Inferior parietal cortex (tissue), 1 donor: ENCODE data around the gene KIF26B.
"Not testable (repeated sequence)": the region's sequence is repeated elsewhere in the genome, so short reads cannot be mapped to it uniquely, and the experiment has no call there.

ENCODE experiments used
- DNase-seq: peaks from one replicate; pipeline ENCODE4 v3.0.0-alpha.2; 2016; ENCODE audit errors: extremely low spot score

KIF26B gene

GRCh38 chr1:245386297-245386971 is 231.6 kb downstream of the KIF26B start:
- no peak for DNase-seq

GRCh38 chr1:245388687-245389086 is 233.9 kb downstream of the KIF26B start:
- no peak for DNase-seq

- DNase-seq: no peak
Measured at GRCh38 chr1:245389873-245390272, 235.1 kb downstream of the KIF26B start.

- DNase-seq: no peak
Measured at GRCh38 chr1:245390975-245391374, 236.2 kb downstream of the KIF26B start.

- DNase-seq: no peak
Measured at GRCh38 chr1:245393694-245394093, 238.9 kb downstream of the KIF26B start.

- DNase-seq: no peak
Measured at GRCh38 chr1:245395680-245396079, 240.9 kb downstream of the KIF26B start.

GRCh38 chr1:245396615-245397014 is 241.8 kb downstream of the KIF26B start:
- DNase-seq: no peak

GRCh38 chr1:245397771-245398170 is 243.0 kb downstream of the KIF26B start:
- DNase-seq: no peak

- no peak for DNase-seq
Measured at GRCh38 chr1:245398180-245398579, 243.4 kb downstream of the KIF26B start.

GRCh38 chr1:245401881-245402587 is 247.2 kb downstream of the KIF26B start:
- no peak for DNase-seq

GRCh38 chr1:245402998-245403397 is 248.2 kb downstream of the KIF26B start:
- not testable (repeated sequence) for DNase-seq

- DNase-seq: no peak
Measured at GRCh38 chr1:245404527-245404926, 249.7 kb downstream of the KIF26B start.

GRCh38 chr1:245404952-245405351 is 250.2 kb downstream of the KIF26B start:
- DNase-seq: no peak

- DNase-seq: no peak
Measured at GRCh38 chr1:245406426-245406825, 251.6 kb downstream of the KIF26B start.

GRCh38 chr1:245407983-245408382 is 253.2 kb downstream of the KIF26B start:
- DNase-seq: no peak

GRCh38 chr1:245409341-245410195 is 254.8 kb downstream of the KIF26B start:
- DNase-seq: no peak

- DNase-seq: no peak
Measured at GRCh38 chr1:245411245-245412036, 256.7 kb downstream of the KIF26B start.

- no peak for DNase-seq
Measured at GRCh38 chr1:245412306-245412705, 257.5 kb downstream of the KIF26B start.

GRCh38 chr1:245416781-245417180 is 262.0 kb downstream of the KIF26B start:
- no peak for DNase-seq

- no peak for DNase-seq
Measured at GRCh38 chr1:245418077-245418476, 263.3 kb downstream of the KIF26B start.

- DNase-seq: no peak
Measured at GRCh38 chr1:245419461-245419978, 264.7 kb downstream of the KIF26B start.
